GM12873 (cell line): ENCODE measurements around the gene TFF1.

Source experiments
- TF ChIP-seq, protein P1 (sequence below): IDR thresholded peaks from 2 replicates; pipeline ENCODE4 v1.5.1; 2012; ENCODE audit warnings: low read depth, mild to moderate bottlenecking, moderate library complexity, low read length, control low read depth; ENCODE audit not compliant: insufficient read depth; ENCODE audit errors: missing control alignments

TFF1 gene

GRCh38 chr21:42379426-42380215 lies 13.3 kb upstream of the TFF1 start:
- TF ChIP-seq, protein P1, sequence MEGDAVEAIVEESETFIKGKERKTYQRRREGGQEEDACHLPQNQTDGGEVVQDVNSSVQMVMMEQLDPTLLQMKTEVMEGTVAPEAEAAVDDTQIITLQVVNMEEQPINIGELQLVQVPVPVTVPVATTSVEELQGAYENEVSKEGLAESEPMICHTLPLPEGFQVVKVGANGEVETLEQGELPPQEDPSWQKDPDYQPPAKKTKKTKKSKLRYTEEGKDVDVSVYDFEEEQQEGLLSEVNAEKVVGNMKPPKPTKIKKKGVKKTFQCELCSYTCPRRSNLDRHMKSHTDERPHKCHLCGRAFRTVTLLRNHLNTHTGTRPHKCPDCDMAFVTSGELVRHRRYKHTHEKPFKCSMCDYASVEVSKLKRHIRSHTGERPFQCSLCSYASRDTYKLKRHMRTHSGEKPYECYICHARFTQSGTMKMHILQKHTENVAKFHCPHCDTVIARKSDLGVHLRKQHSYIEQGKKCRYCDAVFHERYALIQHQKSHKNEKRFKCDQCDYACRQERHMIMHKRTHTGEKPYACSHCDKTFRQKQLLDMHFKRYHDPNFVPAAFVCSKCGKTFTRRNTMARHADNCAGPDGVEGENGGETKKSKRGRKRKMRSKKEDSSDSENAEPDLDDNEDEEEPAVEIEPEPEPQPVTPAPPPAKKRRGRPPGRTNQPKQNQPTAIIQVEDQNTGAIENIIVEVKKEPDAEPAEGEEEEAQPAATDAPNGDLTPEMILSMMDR, result no peak

DNA sequence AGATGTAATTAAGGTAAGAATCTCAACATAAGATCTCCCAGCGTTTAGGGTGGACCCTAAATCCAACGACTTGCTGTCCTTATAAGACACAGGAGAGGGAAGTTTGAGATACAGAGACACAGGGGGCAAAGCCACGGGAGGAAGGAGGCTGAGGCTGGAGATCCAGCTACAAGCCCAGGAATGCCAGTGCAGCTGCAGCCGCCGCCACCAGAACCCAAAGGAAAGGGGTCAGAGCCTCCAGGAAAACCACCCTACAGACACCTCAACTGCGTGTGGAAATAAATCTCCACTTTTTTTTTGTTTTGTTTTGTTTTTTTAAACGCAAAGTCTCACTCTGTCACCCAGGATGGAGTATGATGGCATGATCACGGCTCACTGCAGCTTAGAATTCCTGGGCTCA lies 12.1 kb upstream of the TFF1 start:
- TF ChIP-seq, protein P1, result no peak

DNA sequence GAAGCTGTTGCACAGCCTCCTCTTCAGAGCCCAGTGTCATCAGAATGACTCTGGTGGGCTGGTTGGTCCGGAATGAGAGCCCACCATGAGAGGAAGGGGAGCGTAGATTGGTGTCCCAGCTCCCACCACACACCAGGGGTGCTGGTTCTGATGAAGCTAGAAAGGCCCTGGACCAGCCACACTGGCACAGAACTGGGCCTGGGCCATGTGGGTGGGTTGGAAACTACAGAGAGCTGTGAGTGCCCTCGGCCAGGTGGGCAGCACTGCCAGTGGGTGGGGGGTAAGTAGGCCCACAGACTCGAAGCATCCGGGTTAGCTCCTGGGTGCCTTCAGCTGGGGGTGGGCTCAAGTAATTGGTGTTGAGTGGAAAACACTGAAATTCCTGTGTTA lies 11.6 kb upstream of the TFF1 start:
- TF ChIP-seq, protein P1, result no peak

DNA sequence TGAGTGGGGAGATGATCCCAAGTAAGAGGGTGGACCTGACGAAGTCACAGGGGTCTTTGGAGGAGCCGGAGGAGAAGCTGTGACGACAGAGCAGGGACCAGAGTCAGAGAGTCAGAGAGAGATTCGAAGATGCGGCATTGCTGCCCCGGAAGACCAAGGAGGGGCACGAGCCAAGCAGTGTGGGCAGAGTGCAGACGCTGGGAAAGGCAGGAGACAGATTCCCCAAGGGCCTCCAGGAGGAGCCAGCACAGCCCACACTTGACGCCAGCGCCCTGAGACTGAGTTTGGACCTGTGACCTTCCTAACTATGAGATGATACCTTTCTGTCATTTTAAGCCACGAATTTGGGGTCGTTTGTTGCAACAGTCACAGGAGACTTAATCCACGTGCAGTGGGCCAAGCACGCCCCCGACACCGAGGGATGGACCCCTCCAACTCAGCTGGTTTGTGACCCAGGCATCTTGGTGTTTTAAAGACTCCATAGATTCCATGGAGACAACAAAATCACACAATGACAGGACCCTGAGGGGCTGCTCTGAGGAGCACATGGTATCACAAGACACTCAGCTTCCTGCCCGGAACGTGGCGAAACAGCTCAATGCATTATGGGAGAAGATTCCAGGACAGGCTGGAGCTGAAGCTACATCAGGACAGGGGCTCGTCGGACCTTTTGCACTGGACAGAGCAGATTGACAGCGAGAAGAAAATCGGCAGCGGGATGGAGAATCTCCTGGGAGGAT lies 11.0 kb upstream of the TFF1 start:
- TF ChIP-seq, protein P1, result no peak

- TF ChIP-seq, protein P1, result no peak
Measured at GRCh38 chr21:42376338-42376982, 10.1 kb upstream of the TFF1 start.

DNA sequence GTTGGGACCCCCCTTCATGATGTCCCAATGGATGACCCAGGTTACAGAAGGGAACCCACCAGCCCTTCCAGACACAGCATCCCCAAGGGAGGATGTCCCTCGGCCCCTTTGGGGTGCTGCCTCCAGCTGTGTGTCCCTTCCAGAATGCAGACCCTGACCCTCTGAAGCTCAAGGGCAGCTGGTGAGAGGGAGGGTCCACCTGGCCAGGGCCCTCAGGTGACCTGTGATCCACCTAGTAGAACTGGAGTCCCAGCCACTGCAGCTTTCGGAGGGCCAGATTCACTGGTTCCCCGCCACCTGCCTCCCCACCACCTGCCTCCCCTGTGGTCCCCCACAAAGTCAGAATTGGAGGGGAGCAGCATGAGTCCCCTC lies 9.6 kb upstream of the TFF1 start:
- TF ChIP-seq, protein P1, result no peak

DNA sequence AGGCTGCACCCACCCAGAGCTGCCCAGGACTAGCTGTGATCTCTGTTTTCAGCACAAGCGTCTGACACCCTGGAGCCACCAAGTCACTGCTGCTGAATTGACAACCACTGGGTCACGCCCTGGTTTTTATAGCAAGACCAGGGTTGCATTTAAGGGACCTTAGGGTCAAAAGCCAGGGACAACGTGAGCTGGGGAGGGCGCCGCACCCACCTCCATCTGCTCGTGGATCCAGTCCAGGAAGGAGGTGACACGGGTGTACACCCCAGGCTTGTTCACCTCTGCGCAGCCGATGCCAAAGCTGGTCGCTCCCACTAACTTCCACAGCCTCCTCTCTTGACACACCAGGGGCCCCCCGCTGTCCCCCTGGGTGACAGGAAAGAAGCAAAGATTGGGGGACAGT lies 9.2 kb upstream of the TFF1 start:
- TF ChIP-seq, protein P1, result no peak
